NCI-H2107 treated with DMSO at 0.1 percent for 48 hours (cell line): Measurements from ENCODE around the gene FRS2.

ENCODE experiments used
- DNase-seq: peaks from one replicate; lab custom pipeline; 2025; ENCODE audit not compliant: unreplicated experiment; lab: John Stamatoyannopoulos, UW

FRS2 gene

GRCh38 chr12:69524755-69525469 is 54.7 kb downstream of the FRS2 start:
- no peak for DNase-seq

- no peak for DNase-seq
Observed at GRCh38 chr12:69527506-69528272, 57.5 kb downstream of the FRS2 start.

GRCh38 chr12:69529021-69529420 is 58.8 kb downstream of the FRS2 start:
- no peak for DNase-seq

GRCh38 chr12:69533844-69534243 is 63.7 kb downstream of the FRS2 start:
- DNase-seq = no peak

- DNase-seq = peak; percentile 15
Observed at GRCh38 chr12:69534389-69534822, 64.2 kb downstream of the FRS2 start.

GRCh38 chr12:69540987-69541386 is 70.8 kb downstream of the FRS2 start:
- DNase-seq = no peak

- no peak for DNase-seq
Observed at GRCh38 chr12:69544087-69544486, 73.9 kb downstream of the FRS2 start.

GRCh38 chr12:69545081-69545480 is 74.9 kb downstream of the FRS2 start:
- DNase-seq = no peak

- no peak for DNase-seq
Observed at GRCh38 chr12:69546693-69547438, 76.7 kb downstream of the FRS2 start.

GRCh38 chr12:69548687-69549086 is 78.5 kb downstream of the FRS2 start:
- DNase-seq = no peak

- DNase-seq = no peak
Observed at GRCh38 chr12:69550569-69551350, 80.6 kb downstream of the FRS2 start.

GRCh38 chr12:69553628-69554248 is 83.5 kb downstream of the FRS2 start:
- DNase-seq = peak; percentile 64

GRCh38 chr12:69555461-69555860 is 85.3 kb downstream of the FRS2 start:
- DNase-seq = no peak

GRCh38 chr12:69556383-69556782 is 86.2 kb downstream of the FRS2 start:
- no peak for DNase-seq

- no peak for DNase-seq
Observed at GRCh38 chr12:69563166-69563762, 93.1 kb downstream of the FRS2 start.

- no peak for DNase-seq
Observed at GRCh38 chr12:69566603-69567002, 96.4 kb downstream of the FRS2 start.

- no peak for DNase-seq
Observed at GRCh38 chr12:69569236-69569635, 99.0 kb downstream of the FRS2 start.

- no peak for DNase-seq
Observed at GRCh38 chr12:69570000-69570516, 99.9 kb downstream of the FRS2 start.

GRCh38 chr12:69570545-69571399 is 100.6 kb downstream of the FRS2 start:
- peak; percentile 59 for DNase-seq
